Panc1 (cell line): ENCODE results near the gene SARDH. TPM values are rescaled to one million over a fixed set of nuclear protein-coding genes. Genes with fewer than 3 reads are reported as not detected.
A peak's percentile ranks its signal among the peaks of the same experiment; 100 is the strongest.

Experiments used
- ATAC-seq: fragments of 200-7000 bp; cut with Tn5 transposase; 2 replicates; pipeline ENCODE4 v1.9.1; 2020; ENCODE audit warnings: mild to moderate bottlenecking, moderate library complexity
- BruUV-seq: library from RNA; stranded (reverse); fragments of 400-500 nt; replicated peaks from 2 replicates; lab custom pipeline; 2021; lab: Mats Ljungman, UMichigan
- CTCF ChIA-PET: fragments of 300-600 bp; sonication (Branson Sonifier 250); formaldehyde crosslinking; loops from one replicate; lab custom pipeline; 2022; ENCODE audit warnings: antibody characterized with exemption; lab: Charles Lee
- POLR2A ChIA-PET: fragments of 300-600 bp; sonication (Branson Sonifier 250); formaldehyde crosslinking; loops from one replicate; lab custom pipeline; 2022; ENCODE audit warnings: antibody characterized with exemption; lab: Charles Lee
- DNase-seq: peaks from one replicate; pipeline ENCODE4 v3.0.0-alpha.2; 2010; ENCODE audit warnings: low read depth, low spot score
- H3K27ac ChIP-seq: 2 replicates; pipeline ENCODE4 v1.5.1; 2011; ENCODE audit warnings: mild to moderate bottlenecking, low read length, inconsistent platforms
- H3K27me3 ChIP-seq: fragments of 200-500 bp; sonication (Bioruptor generic); 2 replicates; pipeline ENCODE4 v1.6.0; 2014; ENCODE audit warnings: low read length, inconsistent platforms; ENCODE audit not compliant: control insufficient read depth, insufficient read depth
- H3K36me3 ChIP-seq: fragments of 200-500 bp; sonication (Bioruptor generic); 2 replicates; pipeline ENCODE4 v1.5.1; 2014; ENCODE audit warnings: inconsistent platforms, mild to moderate bottlenecking, low read length, moderate library complexity; ENCODE audit not compliant: control insufficient read depth, insufficient read depth
- H3K4me1 ChIP-seq: 2 replicates; pipeline ENCODE4 v1.5.1; 2011; ENCODE audit warnings: inconsistent platforms, mild to moderate bottlenecking, low read length, moderate library complexity; ENCODE audit not compliant: control insufficient read depth, insufficient read depth
- H3K4me3 ChIP-seq, 2 experiments: 2 replicates each; pipeline ENCODE4 v1.5.1; 2011 to 2012; ENCODE audit warnings: low read depth in 2 of 2, low read length in 2 of 2, mild to moderate bottlenecking in 2 of 2, inconsistent platforms in 1 of 2, moderate library complexity in 1 of 2
- H3K9me3 ChIP-seq: fragments of 200-500 bp; sonication (Bioruptor generic); 2 replicates; pipeline ENCODE4 v1.5.1; 2014; ENCODE audit warnings: low read depth, mild to moderate bottlenecking, inconsistent platforms, low read length, moderate library complexity; ENCODE audit not compliant: control insufficient read depth, insufficient read depth
- CTCF ChIP-seq: fragments of 450-650 bp; IDR thresholded peaks from 2 replicates; pipeline ENCODE4 v1.5.1; 2017; ENCODE audit warnings: mild to moderate bottlenecking
- POLR2AphosphoS5 ChIP-seq: IDR thresholded peaks from 2 replicates; pipeline ENCODE4 v1.6.1; 2012; ENCODE audit warnings: mild to moderate bottlenecking, low read depth, low read length, moderate library complexity
- REST ChIP-seq, 2 experiments: IDR thresholded peaks; 2 replicates each; pipeline ENCODE4 v1.6.1; 2011 to 2012; ENCODE audit warnings: low read depth in 2 of 2, control low read depth in 1 of 2, low read length in 1 of 2, mild to moderate bottlenecking in 1 of 2, moderate library complexity in 1 of 2; ENCODE audit not compliant: insufficient read depth in 1 of 2
- SIN3A ChIP-seq: IDR thresholded peaks from 2 replicates; pipeline ENCODE4 v1.6.1; 2012; ENCODE audit warnings: low read depth, mild to moderate bottlenecking, low read length, moderate library complexity, borderline replicate concordance; ENCODE audit not compliant: insufficient read depth
- TCF7L2 ChIP-seq: IDR thresholded peaks from 2 replicates; pipeline ENCODE4 v1.6.1; 2011; ENCODE audit warnings: mild to moderate bottlenecking, low read depth, low read length, inconsistent platforms
- in situ Hi-C: cut with HindIII; loops from 2 replicates; pipeline ENCODE4 v1.10.0; 2016; ENCODE audit warnings: low sequenced_read_pairs, low pct_unique_long_range_greater_than_20kb
- intact Hi-C: fragments of 100-400 bp; cut with micrococcal nuclease; formaldehyde crosslinking; loops from one replicate; pipeline ENCODE4 v1.10.0; 2022; ENCODE audit not compliant: unreplicated experiment
- total RNA-seq: library from RNA; stranded (reverse); gene quantifications from one replicate; pipeline ENCODE4 v1.2.1, GENCODE V29; 2021; ENCODE audit not compliant: unreplicated experiment

Gene SARDH
- total RNA-seq, 1 experiment from 2014 or later: 0.13 TPM

- DNase-seq (no peak), ATAC-seq (no peak)
- Histone ChIP-seq H3K27ac (no peak overlapping the region), H3K36me3 (no peaks in the 10 kb centered on the region), H3K4me3 (no peak overlapping the region), H3K9me3 (no peaks in the 10 kb centered on the region), H3K27me3 (no peaks in the 10 kb centered on the region), H3K4me1 (no peaks in the 10 kb centered on the region)
- intact Hi-C loops (no loop called here), in situ Hi-C loops (no loop called here)
- TF ChIP-seq REST (IDR thresholded peaks at IDR 0.05; ENCODE audit: insufficient read depth in 1 of 2, low read depth in 2 of 2, low read length in 1 of 2): no peak
- TF ChIP-seq CTCF: no peak
- no peak for TF ChIP-seq POLR2AphosphoS5
- TF ChIP-seq TCF7L2: no peak
- TF ChIP-seq SIN3A: no peak
- BruUV-seq: no TSS peak
- ChIA-PET POLR2A (no interaction called here), CTCF (no interaction called here)
These were observed 68.9 kb downstream of the SARDH start for GRCh38 chr9:133669182-133669801.

DNA sequence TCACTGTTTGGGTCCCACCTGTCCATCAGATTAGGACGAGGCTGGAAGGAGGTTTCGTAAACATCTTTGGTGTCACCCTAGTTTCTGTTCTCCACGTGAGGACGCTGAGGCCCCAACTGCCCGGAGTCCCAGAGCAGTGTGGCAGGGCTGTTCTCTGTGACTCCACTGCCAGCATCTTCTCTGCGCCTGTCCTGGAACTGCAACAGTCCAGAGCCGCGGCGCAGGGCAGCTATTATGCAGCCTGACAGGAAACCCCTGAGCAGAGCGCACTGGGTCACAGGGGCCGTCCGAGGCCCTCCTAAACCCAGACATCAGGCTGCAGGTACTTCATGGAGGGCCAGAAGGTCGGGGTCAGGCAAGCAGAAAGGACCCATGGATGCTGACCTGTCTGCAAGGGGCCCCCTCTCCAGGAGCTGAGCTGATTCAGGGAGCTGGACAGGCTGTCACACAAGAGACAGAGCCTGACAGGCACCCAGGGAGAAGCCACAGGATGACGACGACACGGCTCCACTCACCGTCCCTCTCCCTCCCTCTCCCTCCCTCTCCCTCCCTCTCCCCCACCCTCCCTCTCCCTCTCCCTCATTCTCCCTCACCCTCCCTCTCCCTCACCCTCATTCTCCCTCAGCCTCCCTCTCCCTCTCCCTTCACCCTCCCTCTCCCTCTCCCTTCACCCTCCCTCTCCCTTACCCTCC, 70.2 kb downstream of the SARDH start:
- ChIA-PET CTCF (interaction anchor here (0.6 kb wide), 1 partner anchor 12 kb away, joined by 3 read pairs; no protein-coding TSS in a partner anchor), POLR2A (no interaction called here)
- DNase-seq (no peak), ATAC-seq (peak; percentile 61; the same call in 1 of the 2 replicates)
- no peaks in the 10 kb centered on the region for H3K9me3 ChIP-seq
- TF ChIP-seq POLR2AphosphoS5 (no peak), REST (IDR thresholded peaks at IDR 0.05; ENCODE audit: insufficient read depth in 1 of 2, low read depth in 2 of 2, low read length in 1 of 2) (no peak), CTCF (no peak), SIN3A (no peak), TCF7L2 (no peak)
- intact Hi-C loops (no loop called here), in situ Hi-C loops (no loop called here)
- no peak overlapping the region for H3K27ac ChIP-seq
- H3K4me1 ChIP-seq: no peaks in the 10 kb centered on the region
- BruUV-seq: no TSS peak
- no peak overlapping the region for H3K4me3 ChIP-seq
- no peaks in the 10 kb centered on the region for H3K27me3 ChIP-seq
- no peaks in the 10 kb centered on the region for H3K36me3 ChIP-seq
